B cell (primary cell): ENCODE measurements around the gene HEG1.

Experiments
- EZH2 ChIP-seq: IDR thresholded peaks from 2 replicates; pipeline ENCODE4 v1.6.1; 2012; ENCODE audit warnings: borderline replicate concordance, low read depth, mild to moderate bottlenecking, moderate library complexity, low read length; ENCODE audit not compliant: insufficient read depth, poor library complexity, severe bottlenecking
- TF ChIP-seq, protein P1 (sequence below): fragments of 200-600 bp; IDR thresholded peaks from one replicate; pipeline ENCODE4 v1.8.0; 2022; ENCODE audit warnings: antibody characterized with exemption, mild to moderate bottlenecking

DNA sequence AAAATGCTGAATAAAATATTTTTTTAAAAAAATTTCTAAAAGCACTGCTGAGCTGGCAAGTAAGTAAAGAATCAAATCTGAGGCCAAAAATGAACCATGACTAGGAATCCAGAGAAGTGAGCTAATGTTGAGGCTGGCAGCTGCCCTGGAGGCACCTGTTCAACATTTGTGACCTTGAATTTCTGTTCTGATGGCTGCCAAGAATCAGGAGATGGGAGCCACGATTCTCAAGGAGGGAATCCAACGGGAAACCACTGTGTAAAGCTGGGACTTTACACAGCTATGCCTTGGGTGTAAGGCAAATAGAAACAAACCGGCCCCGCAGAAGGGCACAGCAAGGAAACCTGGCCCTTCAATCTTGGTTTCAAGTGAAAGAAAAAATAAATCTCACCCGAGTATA, 22.7 kb downstream of the HEG1 start:
- TF ChIP-seq, protein P1, sequence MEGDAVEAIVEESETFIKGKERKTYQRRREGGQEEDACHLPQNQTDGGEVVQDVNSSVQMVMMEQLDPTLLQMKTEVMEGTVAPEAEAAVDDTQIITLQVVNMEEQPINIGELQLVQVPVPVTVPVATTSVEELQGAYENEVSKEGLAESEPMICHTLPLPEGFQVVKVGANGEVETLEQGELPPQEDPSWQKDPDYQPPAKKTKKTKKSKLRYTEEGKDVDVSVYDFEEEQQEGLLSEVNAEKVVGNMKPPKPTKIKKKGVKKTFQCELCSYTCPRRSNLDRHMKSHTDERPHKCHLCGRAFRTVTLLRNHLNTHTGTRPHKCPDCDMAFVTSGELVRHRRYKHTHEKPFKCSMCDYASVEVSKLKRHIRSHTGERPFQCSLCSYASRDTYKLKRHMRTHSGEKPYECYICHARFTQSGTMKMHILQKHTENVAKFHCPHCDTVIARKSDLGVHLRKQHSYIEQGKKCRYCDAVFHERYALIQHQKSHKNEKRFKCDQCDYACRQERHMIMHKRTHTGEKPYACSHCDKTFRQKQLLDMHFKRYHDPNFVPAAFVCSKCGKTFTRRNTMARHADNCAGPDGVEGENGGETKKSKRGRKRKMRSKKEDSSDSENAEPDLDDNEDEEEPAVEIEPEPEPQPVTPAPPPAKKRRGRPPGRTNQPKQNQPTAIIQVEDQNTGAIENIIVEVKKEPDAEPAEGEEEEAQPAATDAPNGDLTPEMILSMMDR, result no peak
- TF ChIP-seq EZH2, result no peak
